HG03108 (cell line): ENCODE measurements around the gene ZNF667.

Experiments
- ATAC-seq: cut with Tn5 transposase; IDR thresholded peaks from one replicate; pipeline ENCODE4 v1.9.1; 2021; ENCODE audit warnings: moderate library complexity; ENCODE audit not compliant: unreplicated experiment

Gene ZNF667

DNA sequence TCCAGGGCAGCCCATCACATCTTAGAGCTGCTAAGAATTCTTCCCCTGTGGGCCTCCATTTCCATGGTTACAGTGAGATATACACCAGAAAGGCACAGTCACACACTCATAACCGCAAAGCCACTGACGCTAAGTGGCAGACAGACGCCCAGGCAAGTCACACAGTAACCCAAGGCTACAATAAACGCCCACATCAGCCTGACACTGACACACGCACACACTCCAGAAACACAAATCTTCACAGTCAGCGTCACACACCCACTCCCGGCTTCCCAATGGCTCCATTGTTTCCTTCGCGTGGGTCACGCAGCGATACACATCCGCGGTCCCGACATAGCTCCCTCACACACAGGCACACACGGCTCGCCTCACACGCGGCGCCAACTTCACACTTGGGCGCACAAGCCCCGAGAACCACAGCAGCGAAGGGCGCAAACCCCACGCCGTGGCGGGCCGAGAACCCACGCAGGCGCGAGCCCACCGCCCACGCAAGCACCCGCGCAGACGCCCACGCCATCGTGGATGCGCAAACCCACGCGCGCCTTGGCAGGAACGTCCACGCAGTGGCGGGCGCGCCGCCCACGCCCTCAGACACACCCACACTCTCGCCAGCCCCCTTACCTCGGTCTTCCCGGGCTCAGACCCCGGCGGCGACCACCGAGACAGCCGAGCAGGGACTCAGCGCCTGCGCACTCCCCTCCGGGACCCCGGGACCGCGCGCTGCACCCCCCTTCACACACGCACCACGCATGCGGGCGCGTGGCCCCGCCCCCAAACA is at the start of gene ZNF667:
Gene ZNF667 (minus strand): TSS at position 695 of the 778 bp plus-strand sequence. CDS start 14,975 bp downstream, outside the sequence.
- no peak for ATAC-seq

DNA sequence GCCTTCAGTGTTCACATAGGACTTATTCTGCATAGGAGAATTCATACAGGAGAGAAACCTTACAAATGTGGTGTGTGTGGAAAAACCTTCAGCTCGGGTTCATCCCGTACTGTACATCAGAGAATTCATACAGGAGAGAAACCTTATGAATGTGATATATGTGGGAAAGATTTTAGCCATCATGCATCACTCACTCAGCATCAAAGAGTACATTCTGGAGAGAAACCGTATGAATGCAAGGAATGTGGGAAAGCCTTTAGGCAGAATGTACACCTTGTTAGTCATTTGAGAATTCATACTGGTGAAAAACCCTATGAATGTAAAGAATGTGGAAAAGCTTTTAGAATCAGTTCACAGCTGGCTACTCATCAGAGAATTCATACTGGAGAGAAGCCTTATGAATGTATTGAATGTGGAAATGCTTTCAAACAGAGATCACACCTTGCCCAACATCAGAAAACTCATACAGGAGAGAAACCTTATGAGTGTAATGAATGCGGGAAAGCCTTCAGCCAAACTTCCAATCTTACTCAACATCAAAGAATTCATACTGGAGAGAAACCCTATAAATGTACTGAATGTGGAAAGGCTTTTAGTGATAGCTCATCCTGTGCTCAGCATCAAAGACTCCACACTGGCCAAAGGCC is 48.2 kb upstream of the ZNF667 start:
- ATAC-seq, result no peak

DNA sequence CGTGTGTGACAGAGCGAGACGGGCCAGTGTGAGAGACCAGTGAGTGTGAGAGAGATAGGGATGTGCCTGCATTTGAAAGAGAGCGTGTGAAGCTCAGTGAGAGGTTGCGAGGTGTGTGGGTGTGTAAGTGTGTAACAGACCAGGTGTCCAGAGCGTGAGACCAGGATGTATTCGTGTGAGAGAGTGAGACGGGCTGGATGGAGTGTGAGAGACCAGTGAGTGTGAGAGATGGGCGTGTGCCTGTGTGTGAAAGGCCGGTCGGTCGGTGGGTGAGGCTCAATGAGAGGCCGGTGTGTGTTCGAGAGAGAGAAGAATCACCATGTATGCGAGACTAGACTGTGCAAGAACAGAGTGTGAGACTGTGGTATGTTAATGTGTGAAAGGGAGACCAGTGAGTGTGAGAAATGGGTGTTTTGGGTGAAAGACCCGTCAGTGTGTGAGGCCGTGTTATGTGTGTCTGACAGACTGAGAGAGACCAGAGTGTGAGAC is 31.2 kb upstream of the ZNF667 start:
- ATAC-seq, result no peak

- no peak for ATAC-seq
Measured at GRCh38 chr19:56507446-56508289, 30.5 kb upstream of the ZNF667 start, which contains the start of gene ZNF471. Gene ZNF471, plus strand, starts transcription at chr19:56507855. Its CDS starts 3,717 bp downstream, at chr19:56511572.

DNA sequence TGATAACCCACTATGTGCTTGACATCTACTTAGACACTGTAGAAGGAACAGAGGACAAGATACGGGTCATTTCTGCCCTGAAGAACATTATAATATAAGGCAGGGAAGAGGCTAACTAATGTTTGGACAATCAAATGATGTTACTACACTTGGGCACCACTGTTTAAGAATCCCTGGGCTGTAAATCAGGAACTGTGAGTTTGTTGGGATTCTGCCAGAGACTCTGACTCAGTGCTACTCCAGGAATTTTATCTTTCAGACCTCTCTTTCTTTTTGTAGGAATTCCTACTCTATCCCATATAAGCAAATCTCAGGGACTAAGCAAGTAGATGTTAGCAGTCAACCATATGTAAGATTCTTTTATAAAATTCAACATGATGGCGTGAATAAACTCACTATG is 27.4 kb upstream of the ZNF667 start:
- ATAC-seq, result no peak

- ATAC-seq, result no peak
Measured at GRCh38 chr19:56491399-56491798, 14.3 kb upstream of the ZNF667 start.

DNA sequence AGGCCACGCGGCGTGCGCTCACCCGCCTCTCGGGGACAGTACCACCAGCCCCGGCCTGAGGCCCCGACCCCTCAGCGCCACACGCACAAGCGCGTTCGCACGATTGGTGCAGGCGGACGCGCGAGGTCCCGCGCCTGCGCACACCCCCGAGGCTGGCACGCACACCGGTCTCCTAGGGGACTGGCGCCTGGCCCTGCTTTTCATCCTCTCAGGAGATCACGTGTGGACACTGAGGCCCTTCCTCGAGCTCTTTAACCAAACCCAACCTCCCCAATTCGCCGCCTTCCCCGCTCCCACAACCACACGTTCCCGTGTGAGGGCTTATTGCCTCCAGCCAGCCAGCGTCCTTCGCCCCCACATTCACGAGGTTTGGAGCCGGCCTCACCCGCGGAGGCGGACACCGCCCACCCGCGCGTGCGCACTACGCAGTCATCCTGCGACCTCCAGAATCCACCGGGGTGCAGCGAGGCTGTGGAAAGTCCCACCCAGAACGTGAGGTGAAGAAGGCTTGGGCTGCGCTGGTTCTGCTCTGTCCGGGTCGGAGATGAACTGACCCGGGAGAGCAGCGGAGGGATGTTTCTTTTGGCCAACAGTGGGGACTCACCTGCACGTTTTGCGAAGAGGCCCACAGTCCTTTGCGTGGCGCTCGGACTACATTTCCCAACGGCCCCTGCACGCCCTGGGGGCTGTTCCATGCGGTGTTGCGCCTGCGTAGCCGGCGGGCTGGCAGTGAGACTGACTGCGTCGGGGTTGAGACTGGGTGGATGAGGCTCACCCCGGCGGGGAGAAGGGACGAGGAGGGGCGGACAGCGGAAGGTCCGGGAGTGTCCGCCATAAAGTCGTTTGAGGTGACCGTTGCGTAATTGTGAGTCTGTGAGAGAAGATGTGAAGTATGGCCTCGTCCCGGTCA is 539 bp upstream of the ZNF667 start:
- ATAC-seq, result no peak

DNA sequence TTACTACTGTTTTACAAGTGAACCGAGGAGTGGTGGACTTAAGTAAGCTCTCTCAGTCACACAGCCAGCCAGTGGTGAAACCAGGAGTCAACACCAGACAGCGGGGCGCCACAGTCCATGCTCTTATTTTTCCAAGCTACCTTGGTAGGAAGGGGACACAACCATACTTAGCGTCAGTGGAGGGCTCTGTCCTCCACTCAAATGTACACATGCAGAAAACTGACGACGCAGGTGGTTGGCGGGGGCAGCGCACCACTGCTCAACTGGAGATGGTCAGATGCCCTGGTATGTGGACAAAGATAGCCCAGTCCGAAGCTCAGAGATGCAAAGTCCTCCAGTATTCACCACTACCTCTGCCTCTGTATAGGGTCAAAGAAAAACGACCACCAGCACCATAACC is 1.1 kb downstream of the ZNF667 start:
- no peak for ATAC-seq

DNA sequence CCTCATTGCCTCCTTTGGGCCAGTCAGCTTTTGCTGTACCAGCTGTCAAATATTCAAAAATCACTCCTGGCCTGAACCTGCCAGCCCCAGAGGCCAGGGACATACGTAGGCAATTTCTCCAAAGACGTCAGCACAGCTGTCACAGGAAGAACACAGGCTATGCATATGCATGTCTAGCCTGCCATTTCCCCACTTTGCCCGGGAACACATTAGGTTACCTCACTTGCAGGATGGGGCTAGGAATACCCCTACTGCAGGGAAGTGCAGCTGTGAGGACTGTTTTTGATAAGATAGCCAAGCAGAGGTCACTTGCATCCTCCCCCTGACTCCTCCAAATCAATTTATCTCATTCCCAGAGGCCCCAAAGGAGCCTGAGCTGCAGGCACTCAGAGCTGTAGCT is 2.8 kb downstream of the ZNF667 start:
- no peak for ATAC-seq

- ATAC-seq, result no peak
Measured at GRCh38 chr19:56441206-56441792, 35.8 kb downstream of the ZNF667 start.

DNA sequence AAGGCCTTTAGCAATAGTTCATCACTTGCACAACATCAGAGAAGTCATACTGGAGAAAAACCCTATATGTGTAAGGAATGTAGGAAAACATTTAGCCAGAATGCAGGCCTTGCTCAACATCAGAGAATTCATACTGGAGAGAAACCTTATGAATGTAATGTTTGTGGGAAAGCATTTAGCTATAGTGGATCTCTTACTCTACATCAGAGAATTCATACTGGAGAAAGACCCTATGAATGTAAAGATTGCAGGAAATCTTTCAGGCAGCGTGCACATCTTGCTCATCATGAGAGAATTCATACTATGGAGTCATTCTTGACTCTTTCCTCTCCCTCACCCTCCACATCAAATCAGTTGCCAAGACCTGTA is 53.2 kb downstream of the ZNF667 start:
- ATAC-seq, result no peak

DNA sequence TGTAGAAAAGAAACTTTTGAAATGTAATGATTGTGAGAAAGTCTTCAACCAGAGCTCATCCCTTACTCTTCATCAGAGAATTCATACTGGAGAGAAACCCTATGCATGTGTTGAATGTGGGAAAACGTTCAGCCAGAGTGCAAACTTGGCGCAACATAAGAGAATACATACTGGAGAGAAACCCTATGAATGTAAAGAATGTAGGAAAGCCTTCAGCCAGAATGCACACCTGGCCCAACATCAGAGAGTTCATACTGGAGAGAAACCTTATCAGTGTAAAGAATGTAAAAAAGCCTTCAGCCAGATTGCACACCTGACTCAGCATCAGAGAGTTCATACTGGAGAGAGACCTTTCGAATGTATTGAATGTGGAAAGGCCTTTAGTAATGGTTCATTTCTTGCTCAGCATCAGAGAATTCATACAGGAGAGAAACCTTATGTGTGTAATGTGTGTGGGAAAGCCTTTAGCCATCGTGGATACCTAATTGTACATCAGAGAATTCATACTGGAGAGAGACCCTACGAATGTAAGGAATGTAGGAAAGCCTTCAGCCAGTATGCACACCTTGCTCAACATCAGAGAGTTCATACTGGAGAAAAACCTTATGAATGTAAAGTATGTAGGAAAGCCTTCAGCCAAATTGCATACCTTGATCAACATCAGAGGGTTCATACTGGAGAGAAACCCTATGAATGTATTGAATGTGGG is 53.7 kb downstream of the ZNF667 start:
- ATAC-seq, result no peak

DNA sequence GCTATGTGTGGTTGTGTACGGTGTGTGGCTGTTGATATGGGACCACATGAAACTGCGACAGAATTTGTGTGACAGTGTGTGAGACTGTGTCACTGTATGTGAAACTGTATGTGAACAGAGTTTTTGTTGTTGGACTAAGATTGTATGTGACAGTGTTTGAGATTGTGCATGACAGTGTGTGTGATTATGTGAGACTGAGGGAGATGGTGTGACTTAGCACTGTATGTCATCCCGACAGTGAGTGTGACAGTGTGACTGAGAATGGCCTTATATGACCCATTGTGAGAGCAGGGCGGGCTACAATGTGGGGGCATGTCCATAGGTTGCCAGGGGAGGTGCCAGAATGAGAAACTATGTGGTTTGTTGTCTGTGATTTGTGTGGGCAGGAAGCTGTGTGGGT is 72.1 kb downstream of the ZNF667 start:
- no peak for ATAC-seq

DNA sequence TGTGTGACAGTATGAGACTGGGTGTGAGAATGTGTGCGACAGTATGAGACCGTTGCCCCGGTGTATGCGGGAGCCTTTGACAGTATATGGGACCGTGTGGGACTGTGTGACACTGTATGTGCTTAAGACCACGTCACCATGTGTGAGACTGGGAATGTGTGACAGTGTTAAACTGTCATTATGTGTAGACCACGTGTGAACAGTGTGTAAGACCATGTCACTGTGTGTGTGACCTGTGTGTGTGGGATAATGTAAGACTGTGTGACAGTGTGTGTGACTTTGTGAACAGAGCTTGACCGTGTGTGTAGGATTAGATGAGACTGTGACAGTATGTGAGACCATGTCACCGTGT is 72.5 kb downstream of the ZNF667 start:
- ATAC-seq, result no peak

DNA sequence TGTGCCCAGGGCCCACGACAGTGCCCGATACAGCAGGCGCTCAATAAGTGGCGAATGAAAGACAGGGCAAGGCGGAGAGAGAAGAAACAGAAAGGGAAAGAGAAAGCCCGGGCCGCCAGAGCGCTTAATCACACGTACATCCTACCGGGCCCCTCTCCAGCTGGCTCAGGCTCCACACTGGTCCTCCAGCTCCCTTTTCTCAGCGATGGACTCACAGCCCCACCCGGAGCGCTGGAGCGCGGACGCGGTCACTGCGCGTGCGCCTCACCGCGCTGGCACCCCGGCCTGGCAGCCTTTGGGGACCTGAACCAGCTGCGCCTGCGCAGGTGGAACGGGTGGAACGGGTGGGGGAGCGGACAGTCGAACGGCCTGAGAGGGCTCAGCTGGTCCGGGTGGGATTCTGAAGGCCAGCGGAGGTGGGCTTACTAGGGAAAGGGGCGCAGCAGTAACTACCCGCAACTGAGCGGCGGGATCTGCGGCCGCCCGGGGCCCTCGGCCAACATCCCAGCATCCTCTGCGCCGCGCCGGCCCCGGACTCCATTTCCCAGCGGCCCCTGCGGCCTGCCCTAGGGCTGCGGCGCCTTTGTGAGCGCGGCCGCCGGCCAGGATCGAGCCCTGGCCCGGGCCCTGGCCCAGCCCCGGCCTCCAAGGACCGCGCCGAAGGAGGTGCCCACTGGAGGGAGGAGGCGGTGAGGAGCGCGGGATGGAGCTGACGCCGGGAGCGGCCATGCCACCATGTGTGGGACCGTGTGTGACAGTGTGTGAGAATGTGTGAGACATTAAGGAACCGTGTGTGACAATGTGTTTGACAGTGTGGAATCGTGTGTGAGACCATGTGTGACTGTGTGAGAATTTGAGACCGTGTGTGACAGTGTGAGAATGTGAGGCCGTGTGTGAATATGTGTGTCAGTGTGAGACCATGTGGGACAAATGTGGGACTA is 73.1 kb downstream of the ZNF667 start, which contains the start of gene ZNF583:
Gene ZNF583 (plus strand): TSS at position 569 of the 941 bp plus-strand sequence. CDS start 2,783 bp downstream, outside the sequence.
- ATAC-seq, result peak; percentile 75

- no peak for ATAC-seq
Measured at GRCh38 chr19:56403261-56403660, 73.9 kb downstream of the ZNF667 start.

- ATAC-seq, result no peak
Measured at GRCh38 chr19:56400485-56400884, 76.7 kb downstream of the ZNF667 start.

DNA sequence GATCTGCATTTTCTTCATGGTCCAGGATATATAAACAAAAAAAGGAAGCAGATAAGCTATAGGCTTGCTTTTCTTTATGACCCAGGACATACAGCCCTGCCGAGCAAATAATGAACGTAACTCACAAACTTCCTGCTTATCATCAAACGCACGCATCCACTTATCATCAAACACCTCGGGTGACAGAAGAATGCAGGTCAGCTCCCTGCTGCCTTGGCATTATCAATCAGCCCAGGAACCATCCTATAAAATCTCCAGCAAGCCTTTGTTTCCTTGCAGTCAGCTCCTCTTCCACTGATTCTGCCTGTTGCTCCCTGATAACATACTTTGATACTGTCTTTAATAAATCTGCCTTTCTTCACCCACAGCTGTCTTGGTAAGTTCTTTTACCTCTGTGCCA is 78.3 kb downstream of the ZNF667 start:
- no peak for ATAC-seq
